Measurements from ENCODE around the gene CAMK2D.

The CAMK2D gene

GRCh38 chr4:113504422-113504821, 257.1 kb downstream of the CAMK2D start:
- no peak for TF ChIP-seq CTCF (IDR thresholded peaks at IDR 0.05; ENCODE audit: insufficient read depth, low read depth, low read length, missing control alignments)
- H3K4me3 ChIP-seq (ENCODE audit: low read depth, low read length): no peak overlapping the region
- no peak for DNase-seq (ENCODE audit: low read depth)

GRCh38 chr4:113503691-113504090, 257.8 kb downstream of the CAMK2D start:
- DNase-seq (ENCODE audit: low read depth): no peak
- no peak overlapping the region for H3K4me3 ChIP-seq (ENCODE audit: low read depth, low read length)
- TF ChIP-seq CTCF (IDR thresholded peaks at IDR 0.05; ENCODE audit: insufficient read depth, low read depth, low read length, missing control alignments): no peak

- DNase-seq (ENCODE audit: low read depth): no peak
- H3K4me3 ChIP-seq (ENCODE audit: low read depth, low read length): no peak overlapping the region
- no peak for TF ChIP-seq CTCF (IDR thresholded peaks at IDR 0.05; ENCODE audit: insufficient read depth, low read depth, low read length, missing control alignments)
Observed at GRCh38 chr4:113502906-113503305, 258.6 kb downstream of the CAMK2D start.

- no peak for DNase-seq (ENCODE audit: low read depth)
- no peak for TF ChIP-seq CTCF (IDR thresholded peaks at IDR 0.05; ENCODE audit: insufficient read depth, low read depth, low read length, missing control alignments)
- H3K4me3 ChIP-seq (ENCODE audit: low read depth, low read length): no peak overlapping the region
Observed at GRCh38 chr4:113502476-113502875, 259.1 kb downstream of the CAMK2D start.

GRCh38 chr4:113500424-113500823, 261.1 kb downstream of the CAMK2D start:
- DNase-seq (ENCODE audit: low read depth): no peak
- no peak for TF ChIP-seq CTCF (IDR thresholded peaks at IDR 0.05; ENCODE audit: insufficient read depth, low read depth, low read length, missing control alignments)

GRCh38 chr4:113499696-113500095, 261.8 kb downstream of the CAMK2D start:
- no peak for DNase-seq (ENCODE audit: low read depth)

More at GRCh38 chr4:113500424-113500823, 261.1 kb downstream of the CAMK2D start:
- no peak overlapping the region for H3K4me3 ChIP-seq (ENCODE audit: low read depth, low read length)

More at GRCh38 chr4:113499696-113500095, 261.8 kb downstream of the CAMK2D start:
- TF ChIP-seq CTCF (IDR thresholded peaks at IDR 0.05; ENCODE audit: insufficient read depth, low read depth, low read length, missing control alignments): no peak
- no peak overlapping the region for H3K4me3 ChIP-seq (ENCODE audit: low read depth, low read length)

Data from GM12865 (cell line).